ENCODE measurements around the gene PRR20C. TPM values are rescaled to one million over a fixed set of nuclear protein-coding genes. Genes with fewer than 3 reads are reported as not detected.
"Not testable (repeated sequence)": the region's sequence is repeated elsewhere in the genome, so short reads cannot be mapped to it uniquely, and the experiment has no call there.

The PRR20C gene
- polyA plus RNA-seq (2012; rRNA removed): not detected in 2 replicates
- polyA plus RNA-seq (2012; cell fraction: cytosol; rRNA removed): not detected in 2 replicates
- polyA plus RNA-seq (2012; cell fraction: nucleus; rRNA removed): not detected in 2 replicates

DNA sequence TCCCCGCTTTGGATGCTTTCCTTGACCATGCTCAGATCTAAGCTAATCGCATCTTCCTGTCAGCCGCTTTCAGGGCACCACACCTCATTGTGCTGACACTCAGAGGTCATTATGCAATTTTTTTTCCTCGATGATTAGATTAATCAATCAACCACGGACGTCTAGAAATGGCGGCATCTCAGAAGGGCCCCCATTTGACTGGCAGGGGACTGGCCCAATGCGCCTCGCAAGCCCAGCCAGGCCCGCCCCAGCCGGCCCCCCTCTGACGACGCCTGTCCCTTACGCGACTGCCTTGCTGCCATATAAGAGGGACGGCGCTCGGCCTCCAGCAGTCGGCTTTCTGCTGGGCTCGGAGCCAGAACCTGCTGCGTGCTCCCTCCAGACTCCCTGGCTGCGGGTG is at the start of gene PRR20C:
Gene PRR20C (plus strand): TSS at position 301 of the 400 bp plus-strand sequence. CDS start 387 bp downstream, outside the sequence.
- not testable (repeated sequence) for DNase-seq; H3K79me2 ChIP-seq (ENCODE audit: insufficient read depth)
- no CpG with 5 or more reads among the region's 22 CpGs for WGBS (ENCODE audit: low lambda C conversion rate)

DNA sequence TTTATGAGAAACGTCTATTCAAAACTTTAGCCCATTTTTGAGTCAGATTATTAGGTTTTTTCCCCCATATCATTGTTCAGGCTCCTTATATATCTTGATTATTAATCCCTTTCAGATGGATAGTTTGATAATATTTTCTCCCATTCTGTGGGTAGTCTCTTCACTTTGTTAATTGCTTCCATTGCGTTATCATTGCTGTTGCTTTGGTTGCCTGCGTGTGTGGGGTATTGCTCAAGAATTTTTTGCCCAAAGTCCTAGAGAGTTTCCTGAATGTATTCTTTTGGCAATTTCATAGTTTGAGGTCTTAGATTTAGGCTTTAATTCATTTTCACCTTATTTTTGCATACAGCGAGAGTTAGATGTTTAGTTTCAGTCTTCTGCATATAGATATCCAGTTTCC is 38.9 kb upstream of the PRR20C start:
- H4K20me1 ChIP-seq (ENCODE audit: insufficient read depth): no peaks in the 10 kb centered on the region
- H3K4me2 ChIP-seq: no peak overlapping the region
- WGBS (ENCODE audit: low lambda C conversion rate): 21% methylated on average over 4 of the region's 4 CpGs
- H3K9me3 ChIP-seq: no peaks in the 10 kb centered on the region
- H3K27me3 ChIP-seq (ENCODE audit: insufficient read depth): no peaks in the 10 kb centered on the region
- H3K79me2 ChIP-seq (ENCODE audit: insufficient read depth): no peaks in the 10 kb centered on the region
- H3K4me3 ChIP-seq (ENCODE audit: low read depth in 2 of 2, low read length in 1 of 2): no peak overlapping the region
- H2AFZ ChIP-seq (ENCODE audit: low read depth): no peak overlapping the region
- no peaks in the 10 kb centered on the region for H3K4me1 ChIP-seq (ENCODE audit: control insufficient read depth in 1 of 2, insufficient read depth in 2 of 2, low read depth in 1 of 2, low read length in 1 of 2)
- H3F3A ChIP-seq (replicated peaks; ENCODE audit: insufficient read depth): no peaks in the 10 kb centered on the region
- ChIA-PET POLR2A (no interaction called here), CTCF (no interaction called here)
- no peak overlapping the region for H3K9ac ChIP-seq
- H3K36me3 ChIP-seq (replicated peaks in 1 of 2; ENCODE audit: control insufficient read depth in 1 of 2, insufficient read depth in 2 of 2, low read length in 1 of 2): no peaks in the 10 kb centered on the region
- H3K27ac ChIP-seq (ENCODE audit: low read depth in 2 of 2, low read length in 1 of 2): no peak overlapping the region
- no peak for DNase-seq
- no peaks in the 10 kb centered on the region for H3K9me2 ChIP-seq
- TF ChIP-seq EP300 (IDR thresholded peaks at IDR 0.05; ENCODE audit: borderline replicate concordance in 1 of 2, low read depth in 1 of 2, low read length in 1 of 2) (no peak), EZH2phosphoT487 (IDR thresholded peaks at IDR 0.05; ENCODE audit: borderline replicate concordance, low read depth) (no peak), IRF3 (IDR thresholded peaks at IDR 0.05; ENCODE audit: low read depth, low read length) (no peak)

More for the DNA sequence above, at the start of gene PRR20C:
- H3K9me3 ChIP-seq; POLR2A ChIA-PET; CTCF ChIA-PET; H2AFZ ChIP-seq (ENCODE audit: low read depth); H3K9ac ChIP-seq; H3K4me3 ChIP-seq (ENCODE audit: low read depth in 2 of 2, low read length in 1 of 2); H3K36me3 ChIP-seq (replicated peaks in 1 of 2; ENCODE audit: control insufficient read depth in 1 of 2, insufficient read depth in 2 of 2, low read length in 1 of 2); H3K27ac ChIP-seq (ENCODE audit: low read depth in 2 of 2, low read length in 1 of 2); H3K9me2 ChIP-seq; H3K4me1 ChIP-seq (ENCODE audit: control insufficient read depth in 1 of 2, insufficient read depth in 2 of 2, low read depth in 1 of 2, low read length in 1 of 2); H3K4me2 ChIP-seq; H3K27me3 ChIP-seq (ENCODE audit: insufficient read depth); H4K20me1 ChIP-seq (ENCODE audit: insufficient read depth); H3F3A ChIP-seq (replicated peaks; ENCODE audit: insufficient read depth): not testable (repeated sequence)

DNA sequence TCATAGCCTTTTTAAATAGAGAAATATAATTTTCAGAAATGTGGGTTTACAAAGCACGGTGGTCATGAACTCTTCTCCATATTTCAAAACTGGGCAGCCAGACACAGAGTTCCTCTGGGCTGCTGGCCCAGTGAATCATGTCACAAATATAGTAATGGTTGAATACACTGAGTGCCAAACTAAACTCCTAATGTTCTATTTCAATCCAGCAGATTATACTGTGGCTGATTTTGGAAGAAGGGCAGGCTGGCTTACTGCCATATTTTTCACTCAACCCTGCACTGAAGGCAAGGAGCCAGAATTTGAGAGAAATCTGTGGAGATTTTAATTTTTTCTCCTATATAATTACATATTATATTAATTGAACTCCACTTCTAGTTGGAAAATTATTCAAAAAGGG is 30.2 kb upstream of the PRR20C start:
- no peaks in the 10 kb centered on the region for H4K20me1 ChIP-seq (ENCODE audit: insufficient read depth)
- ChIA-PET POLR2A (no interaction called here), CTCF (no interaction called here)
- DNase-seq: no peak
- no peaks in the 10 kb centered on the region for H3K9me2 ChIP-seq
- H3K4me1 ChIP-seq (ENCODE audit: control insufficient read depth in 1 of 2, insufficient read depth in 2 of 2, low read depth in 1 of 2, low read length in 1 of 2): no peaks in the 10 kb centered on the region
- TF ChIP-seq EP300 (IDR thresholded peaks at IDR 0.05; ENCODE audit: borderline replicate concordance in 1 of 2, low read depth in 1 of 2, low read length in 1 of 2) (no peak), JUND (IDR thresholded peaks at IDR 0.05) (no peak), REST (IDR thresholded peaks at IDR 0.05; ENCODE audit: low read depth, low read length) (no peak), FOXJ3 (CRISPR knock-in tag; IDR thresholded peaks at IDR 0.05) (no peak), CTCF (IDR thresholded peaks at IDR 0.05) (no peak), MXI1 (IDR thresholded peaks at IDR 0.05; ENCODE audit: low read depth, low read length) (no peak), SMC3 (IDR thresholded peaks at IDR 0.05; ENCODE audit: low read depth, low read length) (no peak), EZH2phosphoT487 (IDR thresholded peaks at IDR 0.05; ENCODE audit: borderline replicate concordance, low read depth) (no peak)
- no peak overlapping the region for H3K4me2 ChIP-seq
- no peaks in the 10 kb centered on the region for H3K9me3 ChIP-seq
- no peaks in the 10 kb centered on the region for H3K27me3 ChIP-seq (ENCODE audit: insufficient read depth)
- WGBS (ENCODE audit: low lambda C conversion rate): 0% methylated on average over 1 of the region's 1 CpG
- H3K9ac ChIP-seq: no peak overlapping the region
- no peak overlapping the region for H3K4me3 ChIP-seq (ENCODE audit: low read depth in 2 of 2, low read length in 1 of 2)
- no peaks in the 10 kb centered on the region for H3F3A ChIP-seq (replicated peaks; ENCODE audit: insufficient read depth)
- no peaks in the 10 kb centered on the region for H3K36me3 ChIP-seq (replicated peaks in 1 of 2; ENCODE audit: control insufficient read depth in 1 of 2, insufficient read depth in 2 of 2, low read length in 1 of 2)
- H2AFZ ChIP-seq (ENCODE audit: low read depth): no peak overlapping the region
- no peak overlapping the region for H3K27ac ChIP-seq (ENCODE audit: low read depth in 2 of 2, low read length in 1 of 2)
- H3K79me2 ChIP-seq (ENCODE audit: insufficient read depth): no peaks in the 10 kb centered on the region

Measured in SK-N-SH (cell line).